Sciatic nerve (tissue), 2 donors: ENCODE measurements around the gene FAM81A. TPM values are rescaled to one million over a fixed set of nuclear protein-coding genes. Genes with fewer than 3 reads are reported as not detected.
"Not testable (repeated sequence)": the region's sequence is repeated elsewhere in the genome, so short reads cannot be mapped to it uniquely, and the experiment has no call there.

ENCODE experiments used
- ATAC-seq: fragments of 200-7000 bp; cut with Tn5 transposase; one replicate; pipeline ENCODE4 v1.9.1; 2020; ENCODE audit warnings: mild to moderate bottlenecking, moderate library complexity
- DNase-seq: peaks from one replicate; pipeline ENCODE4 v3.0.0-alpha.2; 2020; ENCODE audit warnings: low spot score
- intact Hi-C: fragments of 100-400 bp; cut with DNase I; formaldehyde crosslinking; loops from one replicate; pipeline ENCODE4 v1.14.2; 2022
- total RNA-seq: library from RNA; stranded (reverse); fragmentation: NEBNext Ultra II Directional; extraction: Animal tissue kit (Norgen Biotek cat#: 25700); gene quantifications from one replicate; pipeline ENCODE4 v1.2.1, GENCODE V29; 2021
- donor health status: DM: no; HTN: no; CAD: no.
- donor health status: DM: no; HTN: no; CAD: no.

FAM81A gene
- total RNA-seq, 1 donor from 2014 or later = 18.2 TPM

DNA sequence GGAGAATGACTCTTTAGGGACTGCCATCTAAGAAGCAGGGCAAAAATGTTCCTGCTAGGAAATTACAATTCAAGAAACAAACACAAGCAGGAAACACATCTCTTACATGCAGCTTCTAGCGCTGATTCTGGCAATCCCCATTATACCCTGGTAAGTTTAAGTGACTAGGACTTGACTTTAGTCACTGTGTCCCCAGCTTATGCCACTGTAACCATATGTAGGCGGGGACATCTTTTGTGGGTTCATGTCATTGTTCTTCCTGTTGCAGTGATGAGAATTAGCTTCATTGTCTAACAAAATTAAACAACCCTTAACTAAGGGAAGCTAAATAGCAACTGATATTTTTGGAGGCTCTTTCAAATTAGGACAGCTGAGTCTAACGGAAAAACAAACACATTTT, 17.9 kb upstream of the FAM81A start:
- intact Hi-C loops = no loop called here
- DNase-seq (no peak), ATAC-seq (no peak)

GRCh38 chr15:59420986-59421618, 16.9 kb upstream of the FAM81A start:
- ATAC-seq (no peak), DNase-seq (no peak)
- intact Hi-C loops = no loop called here

- DNase-seq (no peak), ATAC-seq (no peak)
- intact Hi-C loops = no loop called here
These were observed 13.4 kb upstream of the FAM81A start for GRCh38 chr15:59424616-59425015.

- ATAC-seq, DNase-seq, intact Hi-C loops: not testable (repeated sequence)
These were observed 9.1 kb upstream of the FAM81A start for GRCh38 chr15:59428898-59429297.

DNA sequence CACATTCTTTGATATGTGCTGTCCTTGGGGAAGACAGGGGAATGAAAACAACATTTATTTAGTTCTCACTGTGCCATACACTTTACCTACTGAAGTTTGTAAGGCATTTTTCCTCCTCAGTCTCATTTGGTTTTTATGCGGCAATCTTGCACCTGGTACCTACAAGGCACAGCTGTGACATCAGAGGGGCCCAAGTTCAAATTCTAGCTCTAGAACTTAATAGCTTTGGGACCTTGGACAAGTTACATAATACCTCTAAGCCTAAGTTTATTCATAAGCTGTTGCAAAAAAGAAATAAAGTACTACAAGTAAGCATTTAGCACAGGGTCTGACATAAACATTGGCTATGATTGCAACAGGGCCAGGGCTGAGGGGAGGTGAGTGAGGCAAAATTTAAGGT, 5.6 kb upstream of the FAM81A start:
- intact Hi-C loops = no loop called here
- ATAC-seq (no peak), DNase-seq (no peak)

GRCh38 chr15:59434481-59434880, 3.5 kb upstream of the FAM81A start:
- ATAC-seq (no peak), DNase-seq (no peak)
- intact Hi-C loops = no loop called here

- intact Hi-C loops = no loop called here
- no peak for DNase-seq
- no peak for ATAC-seq
These were observed 1.2 kb upstream of the FAM81A start for GRCh38 chr15:59436774-59437141.

DNA sequence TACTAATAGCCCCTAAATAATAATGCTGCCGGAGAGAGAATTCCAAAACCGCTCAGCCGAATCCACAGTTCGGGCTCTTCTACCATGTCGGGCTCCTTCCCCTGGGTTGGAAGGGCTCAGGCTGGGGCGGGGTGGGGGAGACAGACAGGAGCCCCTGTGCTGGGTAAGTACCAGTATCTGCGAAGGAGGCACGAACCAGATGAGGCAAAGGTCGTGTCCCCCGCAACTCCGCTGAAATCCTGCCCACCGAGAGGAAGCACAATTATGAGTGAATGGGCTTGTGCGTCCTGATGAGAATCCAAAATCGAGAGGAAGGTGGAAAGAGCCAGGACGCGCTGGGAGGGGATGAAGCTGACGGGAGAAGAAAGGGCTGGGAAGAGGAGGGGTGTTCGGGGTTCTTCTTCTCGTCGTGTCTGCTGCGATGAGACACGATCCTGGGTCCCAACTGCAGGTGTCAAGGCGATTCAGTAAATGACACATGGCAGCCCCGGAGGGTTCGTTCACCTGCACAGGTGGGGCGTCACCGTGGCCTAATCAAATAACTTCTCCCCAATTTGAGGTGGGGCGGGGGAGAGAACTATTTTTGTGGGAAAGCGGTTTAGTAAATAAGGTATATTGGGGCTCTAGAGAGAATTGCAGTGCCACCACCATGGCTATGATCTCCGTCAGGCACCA, 707 bp upstream of the FAM81A start:
- ATAC-seq = no peak
- DNase-seq = no peak
- intact Hi-C loops = no loop called here

GRCh38 chr15:59438625-59439290, 772 bp downstream of the FAM81A start:
- intact Hi-C loops = no loop called here
- DNase-seq = no peak

DNA sequence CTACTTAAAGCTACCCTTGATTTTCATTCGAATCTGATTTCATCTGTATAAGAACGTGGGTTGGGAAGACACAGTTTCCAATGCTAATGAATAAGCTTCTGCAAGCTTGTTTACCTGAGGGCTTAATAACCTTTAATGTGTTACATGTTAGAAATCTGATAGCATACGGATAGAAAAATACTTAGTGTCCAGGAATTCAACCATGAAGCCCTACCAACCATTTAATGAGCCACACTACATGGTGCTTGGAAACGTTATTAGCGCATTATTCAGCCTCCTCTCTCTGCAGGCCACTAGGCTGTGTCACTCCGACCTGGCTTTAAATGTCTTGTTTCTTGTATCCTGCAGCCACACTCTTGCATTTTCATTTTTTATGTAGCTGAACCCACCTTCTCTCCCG, 1.6 kb downstream of the FAM81A start:
- intact Hi-C loops = no loop called here
- DNase-seq = no peak
- ATAC-seq = no peak

More at GRCh38 chr15:59438625-59439290, 772 bp downstream of the FAM81A start:
- ATAC-seq = no peak

DNA sequence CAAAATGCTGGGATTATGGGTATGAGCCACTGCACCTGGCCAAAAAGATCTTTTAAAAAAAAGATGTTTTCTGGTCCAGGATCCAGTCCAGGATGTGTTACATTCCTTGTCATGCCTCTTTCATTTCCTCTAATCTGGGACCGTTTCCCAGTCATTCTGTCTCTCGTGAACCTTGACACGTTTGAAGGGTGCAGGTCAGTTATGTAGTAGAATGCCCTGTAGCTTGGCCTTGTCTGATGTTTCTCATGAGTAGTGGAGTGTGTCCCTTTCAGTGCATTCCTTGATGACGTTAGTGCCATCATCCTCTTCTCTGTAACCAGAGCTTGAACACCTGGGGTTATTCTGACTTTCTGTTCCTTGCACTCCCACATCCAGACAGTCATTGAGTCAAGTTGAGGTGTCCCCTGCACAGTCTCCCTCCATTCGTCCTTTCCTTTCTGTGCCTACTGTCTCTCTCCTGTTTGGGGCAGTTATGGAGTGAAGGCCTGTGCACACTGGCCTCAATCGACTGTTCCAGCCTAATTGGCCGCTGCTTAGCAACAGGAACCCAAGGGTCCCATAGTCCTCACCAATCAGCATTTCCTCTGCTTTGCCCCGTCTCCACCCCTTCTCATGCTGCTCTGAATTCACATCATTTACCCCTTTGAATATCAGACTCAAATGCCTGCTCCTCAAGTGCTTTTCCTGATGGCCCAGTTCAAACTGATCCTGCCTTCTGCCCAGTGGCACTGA, 5.5 kb downstream of the FAM81A start:
- no peak for ATAC-seq
- no peak for DNase-seq
- intact Hi-C loops = no loop called here

GRCh38 chr15:59444081-59444835, 6.3 kb downstream of the FAM81A start:
- intact Hi-C loops = no loop called here
- DNase-seq (no peak), ATAC-seq (no peak)

DNA sequence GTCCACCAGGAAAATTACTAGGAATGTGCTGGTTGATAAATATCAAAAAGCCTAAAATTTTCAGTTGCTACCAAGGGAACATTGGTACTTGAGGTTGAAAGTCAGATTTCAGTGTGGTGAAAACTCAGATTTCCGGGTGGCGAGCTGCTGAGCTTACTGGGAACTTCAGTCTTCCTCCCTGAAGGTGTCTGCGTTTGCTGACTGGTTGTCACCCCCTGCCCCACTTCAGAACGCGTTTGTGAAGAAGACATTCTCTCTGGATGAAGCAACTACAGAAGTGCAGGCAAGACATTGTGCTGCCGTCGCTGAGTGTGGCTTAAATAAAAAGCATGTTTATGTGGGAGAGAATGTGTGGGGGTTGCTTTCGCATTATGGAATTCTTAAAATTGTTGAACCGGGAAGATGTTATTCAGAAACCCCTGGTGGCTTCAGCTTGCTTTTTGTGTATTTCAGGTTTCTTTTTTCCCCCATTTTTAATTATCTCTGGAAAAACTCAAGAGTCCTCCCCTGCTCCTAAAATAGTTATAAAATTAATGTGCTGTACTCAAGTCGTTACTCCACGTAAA, 7.1 kb downstream of the FAM81A start:
- intact Hi-C loops = no loop called here
- DNase-seq (no peak), ATAC-seq (no peak)

- intact Hi-C loops = no loop called here
- no peak for ATAC-seq
- no peak for DNase-seq
These were observed 8.4 kb downstream of the FAM81A start for GRCh38 chr15:59446232-59446957.

DNA sequence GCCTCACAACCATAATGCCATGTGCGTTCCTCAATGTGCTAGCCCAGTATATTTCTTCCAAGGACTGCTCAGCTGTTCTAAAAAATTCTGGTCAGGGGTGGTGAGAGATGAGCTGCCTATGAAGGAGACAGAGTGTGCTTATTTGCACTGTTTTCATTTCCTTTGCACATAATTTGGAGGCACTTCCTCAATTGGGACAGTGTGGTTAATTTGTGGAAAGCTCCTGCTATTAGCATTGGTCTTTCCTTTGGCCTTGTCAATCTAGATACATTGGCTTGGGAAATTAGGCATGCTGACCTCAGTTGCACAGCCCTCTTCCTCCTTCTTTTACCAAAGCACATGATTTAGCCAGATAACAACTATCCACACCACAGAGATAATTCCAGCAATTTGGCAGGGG, 9.4 kb downstream of the FAM81A start:
- DNase-seq (no peak), ATAC-seq (no peak)
- intact Hi-C loops = no loop called here

DNA sequence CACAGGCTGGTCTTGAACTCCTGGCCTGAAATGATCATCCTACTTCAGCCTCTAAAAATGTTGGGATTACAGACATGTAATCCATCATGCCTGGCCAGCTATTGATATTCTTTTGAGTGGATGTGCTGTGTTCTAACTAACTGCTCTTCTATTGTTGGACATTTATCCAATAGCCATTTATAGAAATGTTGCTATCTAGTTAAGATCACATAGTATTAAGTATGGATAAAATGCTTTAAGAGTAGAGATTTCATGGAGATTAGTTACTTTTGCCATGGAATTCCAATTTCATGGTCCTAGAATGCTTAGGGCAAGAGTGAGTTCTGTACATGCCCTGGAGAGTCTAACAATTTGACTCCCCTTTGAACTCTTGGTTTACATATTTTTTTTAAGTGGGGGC, 10.9 kb downstream of the FAM81A start:
- ATAC-seq = no peak
- no peak for DNase-seq
- intact Hi-C loops = no loop called here

DNA sequence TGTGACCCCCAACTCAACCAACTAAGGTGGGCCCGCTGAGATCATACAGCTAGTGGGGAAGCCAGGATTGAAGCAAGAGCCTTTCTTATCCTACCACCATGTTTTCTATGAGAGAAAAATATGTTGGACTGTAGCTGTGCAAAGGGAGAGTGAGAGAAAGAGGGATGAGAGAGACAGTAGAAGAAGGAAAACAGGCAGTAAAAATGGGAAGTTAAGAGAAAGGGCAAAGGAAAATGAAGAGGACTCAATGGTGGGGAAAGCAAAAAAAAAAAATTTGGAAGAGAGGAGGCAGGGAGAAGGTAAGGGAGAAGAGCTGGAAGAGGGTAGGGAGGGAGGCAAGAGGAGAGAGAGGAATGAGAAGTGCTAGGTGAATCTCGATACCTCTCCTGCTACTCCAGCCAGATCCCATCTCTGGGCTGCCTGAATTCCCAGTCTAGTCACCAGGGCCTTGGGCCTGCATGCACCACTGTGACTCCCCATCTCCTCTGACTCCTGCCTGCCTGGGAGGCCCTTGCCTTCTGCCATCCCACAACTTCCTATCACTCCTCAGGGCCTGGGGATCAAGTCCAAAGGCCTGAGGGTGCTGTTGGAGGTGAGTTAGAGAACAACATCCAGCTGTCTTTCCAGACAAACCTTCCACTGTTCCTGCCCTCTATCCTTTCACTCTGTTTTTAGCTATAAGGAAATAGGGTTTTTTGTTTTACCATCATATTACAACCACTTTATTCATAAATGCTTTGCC, 15.7 kb downstream of the FAM81A start:
- ATAC-seq = no peak
- DNase-seq = no peak
- intact Hi-C loops = no loop called here

GRCh38 chr15:59456114-59456513, 18.1 kb downstream of the FAM81A start:
- no peak for ATAC-seq
- no peak for DNase-seq
- intact Hi-C loops = no loop called here
